GM12878 (cell line): Measurements from ENCODE around the gene DNAJB6.

ENCODE experiments used
- CEBPB ChIP-seq, 2 experiments: fragments of 150-350 bp in 1 of 2; IDR thresholded peaks; 2 replicates each; pipeline ENCODE4 v1.6.1; 2012 to 2014; ENCODE audit warnings: low read depth in 2 of 2, low read length in 2 of 2, borderline replicate concordance in 1 of 2, inconsistent platforms in 1 of 2
- ELK1 ChIP-seq: IDR thresholded peaks from 2 replicates; pipeline ENCODE4 v1.6.1; 2012; ENCODE audit warnings: low read depth, low read length, improper control_type of control experiment
- ETV6 ChIP-seq, 2 experiments: fragments of 450-650 bp in 1 of 2; IDR thresholded peaks in 1 of 2; conservative IDR thresholded peaks in 1 of 2; 2 replicates each; pipeline ENCODE4 v1.6.1; 2014; ENCODE audit warnings: antibody characterized with exemption in 1 of 2, borderline replicate concordance in 1 of 2, low read depth in 1 of 2, mild to moderate bottlenecking in 1 of 2, moderate library complexity in 1 of 2
- ZZZ3 ChIP-seq: IDR thresholded peaks from 2 replicates; pipeline ENCODE4 v1.6.1; 2011; ENCODE audit warnings: low read depth; ENCODE audit not compliant: control insufficient read depth, insufficient read length

DNA sequence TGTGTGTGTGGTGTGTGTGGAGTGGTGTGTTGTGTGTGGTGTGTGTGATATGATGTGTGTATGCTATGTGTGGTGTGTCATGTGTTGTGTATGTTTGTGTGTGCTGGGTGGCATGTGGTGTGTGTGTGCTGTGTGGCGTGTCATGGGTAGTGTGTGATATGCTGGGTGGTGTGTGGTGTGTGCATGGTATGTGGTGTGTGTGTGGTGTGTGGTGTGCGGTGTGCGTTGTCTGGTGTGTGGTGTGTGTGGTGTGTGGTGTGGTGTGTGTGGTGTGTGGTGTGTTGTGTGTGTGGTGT lies 37.5 kb upstream of the DNAJB6 start:
- TF ChIP-seq ELK1 (no peak), ZZZ3 (no peak), CEBPB (IDR thresholded peaks at IDR 0.05; ENCODE audit: borderline replicate concordance in 1 of 2, low read depth in 2 of 2, low read length in 2 of 2) (no peak), ETV6 (conservative IDR thresholded peaks at IDR 0.05 in 1 of 2, IDR thresholded peaks at IDR 0.05 in 1 of 2; ENCODE audit: borderline replicate concordance in 1 of 2, low read depth in 1 of 2) (no peak)
